ENCODE results near the gene SLC1A7. TPM values are rescaled to one million over a fixed set of nuclear protein-coding genes. Genes with fewer than 3 reads are reported as not detected.

The SLC1A7 gene
- total and polyA plus RNA-seq, 3 donors from 2014 or later = 0.32 to 1.2 (median 0.47) TPM

- no peak for DNase-seq
- intact Hi-C loops (cut with DNase I; ENCODE audit: low total_unique reads) = no loop called here
- H3K4me1 ChIP-seq = no peaks in the 10 kb centered on the region
- 65 to 68% methylated on average over 7 to 8 of the region's 8 CpGs for WGBS, 2 donors
- no peak overlapping the region for H3K27ac ChIP-seq
- H3K36me3 ChIP-seq (ENCODE audit: low read depth, missing control alignments) = no peaks in the 10 kb centered on the region
- H3K27me3 ChIP-seq = no peaks in the 10 kb centered on the region
- H3K9me3 ChIP-seq = no peaks in the 10 kb centered on the region
- H3K4me3 ChIP-seq = no peak overlapping the region
- TF ChIP-seq POLR2A (IDR thresholded peaks at IDR 0.05) = no peak
- TF ChIP-seq CTCF (IDR thresholded peaks at IDR 0.05) = no peak
These were observed 49.0 kb downstream of the SLC1A7 start for GRCh38 chr1:53093451-53093754.

GRCh38 chr1:53092659-53093450 lies 49.6 kb downstream of the SLC1A7 start:
- Histone ChIP-seq H3K9me3 (no peaks in the 10 kb centered on the region), H3K27ac (no peak overlapping the region), H3K27me3 (no peaks in the 10 kb centered on the region), H3K4me1 (no peaks in the 10 kb centered on the region), H3K36me3 (ENCODE audit: low read depth, missing control alignments) (no peaks in the 10 kb centered on the region), H3K4me3 (no peak overlapping the region)
- intact Hi-C loops (cut with DNase I; ENCODE audit: low total_unique reads) = no loop called here
- DNase-seq = no peak
- TF ChIP-seq POLR2A (IDR thresholded peaks at IDR 0.05) = no peak
- no peak for TF ChIP-seq CTCF (IDR thresholded peaks at IDR 0.05)
- 88% methylated on average over 32 to 33 of the region's 33 CpGs for WGBS, 2 donors

GRCh38 chr1:53091841-53092645 lies 50.4 kb downstream of the SLC1A7 start:
- 83 to 85% methylated on average over 17 to 26 of the region's 26 CpGs for WGBS, 2 donors
- no peaks in the 10 kb centered on the region for H3K27me3 ChIP-seq
- intact Hi-C loops (cut with DNase I; ENCODE audit: low total_unique reads) = no loop called here
- no peaks in the 10 kb centered on the region for H3K9me3 ChIP-seq
- no peaks in the 10 kb centered on the region for H3K36me3 ChIP-seq (ENCODE audit: low read depth, missing control alignments)
- no peak overlapping the region for H3K4me3 ChIP-seq
- no peak overlapping the region for H3K27ac ChIP-seq
- no peak for DNase-seq
- TF ChIP-seq CTCF (IDR thresholded peaks at IDR 0.05) = no peak
- TF ChIP-seq POLR2A (IDR thresholded peaks at IDR 0.05) = no peak
- H3K4me1 ChIP-seq = no peaks in the 10 kb centered on the region

- WGBS, 2 donors = 87 to 95% methylated on average over 4 to 37 of the region's 37 CpGs
- DNase-seq = no peak
- Histone ChIP-seq H3K4me3 (no peak overlapping the region), H3K36me3 (ENCODE audit: low read depth, missing control alignments) (no peaks in the 10 kb centered on the region), H3K27me3 (no peaks in the 10 kb centered on the region), H3K27ac (no peak overlapping the region), H3K9me3 (no peaks in the 10 kb centered on the region), H3K4me1 (no peaks in the 10 kb centered on the region)
- no peak for TF ChIP-seq CTCF (IDR thresholded peaks at IDR 0.05)
- TF ChIP-seq POLR2A (IDR thresholded peaks at IDR 0.05) = no peak
- intact Hi-C loops (cut with DNase I; ENCODE audit: low total_unique reads) = no loop called here
These were observed 52.0 kb downstream of the SLC1A7 start for GRCh38 chr1:53090227-53091147.

All from testis (tissue), 3 donors.